Caco-2 (cell line): Measurements from ENCODE around the gene PDE9A. TPM values are rescaled to one million over a fixed set of nuclear protein-coding genes. Genes with fewer than 3 reads are reported as not detected.

ENCODE experiments used
- total RNA-seq: library from RNA; stranded (reverse); gene quantifications from 2 replicates; pipeline ENCODE4 v1.2.3, GENCODE V29; 2022

The PDE9A gene
- total RNA-seq, 1 experiment from 2014 or later, result 9.7 TPM

Other genes with a start within 250 kb of the PDE9A start
- not detected in 2 replicates for gene UBASH3A, start 249.7 kb upstream of the PDE9A start, total RNA-seq
- gene RSPH1, start 157.4 kb upstream of the PDE9A start, total RNA-seq, result 0.23 and 0.51 TPM in 2 replicates
- 8.4 and 9.8 TPM in 2 replicates for gene SLC37A1, start 139.8 kb upstream of the PDE9A start, total RNA-seq
- gene WDR4, start 225.9 kb downstream of the PDE9A start, total RNA-seq, result 35.0 and 35.4 TPM in 2 replicates
- gene NDUFV3, start 239.7 kb downstream of the PDE9A start, total RNA-seq, result 32.5 and 33.8 TPM in 2 replicates